ENCODE results near the gene CDYL2.

DNA sequence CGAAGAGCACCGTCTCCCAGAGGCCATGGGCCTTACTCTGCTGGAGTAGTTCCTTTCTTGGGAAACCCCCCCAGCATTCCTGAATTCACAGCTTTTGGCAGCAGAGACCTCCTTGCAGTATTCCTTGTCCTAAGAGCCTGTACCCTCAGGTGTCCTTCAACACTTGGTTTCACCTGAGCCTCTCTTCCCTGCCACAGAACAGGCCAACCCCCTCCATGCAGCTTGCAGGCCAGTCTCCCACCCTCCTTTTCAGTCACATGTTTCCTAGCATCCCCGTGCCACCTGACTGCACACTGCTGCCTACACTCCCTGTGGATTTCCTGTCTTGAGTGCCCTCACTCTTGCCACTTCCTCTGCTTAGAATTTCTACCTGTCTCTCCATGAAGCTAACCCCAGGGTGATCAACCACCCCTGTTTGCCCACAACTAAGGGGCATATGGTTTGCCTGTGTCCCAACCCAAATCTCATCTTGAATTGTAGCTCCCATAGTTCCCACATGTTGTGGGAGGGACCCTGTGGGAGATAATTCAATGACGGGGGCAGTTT lies 198.1 kb downstream of the CDYL2 start:
- no peak for TF ChIP-seq SIN3A (IDR thresholded peaks at IDR 0.05; ENCODE audit: borderline replicate concordance, insufficient read depth, low read length)
- TF ChIP-seq TAF1 (IDR thresholded peaks at IDR 0.05; ENCODE audit: borderline replicate concordance, insufficient read depth, low read length) = no peak
- TF ChIP-seq, protein P1, sequence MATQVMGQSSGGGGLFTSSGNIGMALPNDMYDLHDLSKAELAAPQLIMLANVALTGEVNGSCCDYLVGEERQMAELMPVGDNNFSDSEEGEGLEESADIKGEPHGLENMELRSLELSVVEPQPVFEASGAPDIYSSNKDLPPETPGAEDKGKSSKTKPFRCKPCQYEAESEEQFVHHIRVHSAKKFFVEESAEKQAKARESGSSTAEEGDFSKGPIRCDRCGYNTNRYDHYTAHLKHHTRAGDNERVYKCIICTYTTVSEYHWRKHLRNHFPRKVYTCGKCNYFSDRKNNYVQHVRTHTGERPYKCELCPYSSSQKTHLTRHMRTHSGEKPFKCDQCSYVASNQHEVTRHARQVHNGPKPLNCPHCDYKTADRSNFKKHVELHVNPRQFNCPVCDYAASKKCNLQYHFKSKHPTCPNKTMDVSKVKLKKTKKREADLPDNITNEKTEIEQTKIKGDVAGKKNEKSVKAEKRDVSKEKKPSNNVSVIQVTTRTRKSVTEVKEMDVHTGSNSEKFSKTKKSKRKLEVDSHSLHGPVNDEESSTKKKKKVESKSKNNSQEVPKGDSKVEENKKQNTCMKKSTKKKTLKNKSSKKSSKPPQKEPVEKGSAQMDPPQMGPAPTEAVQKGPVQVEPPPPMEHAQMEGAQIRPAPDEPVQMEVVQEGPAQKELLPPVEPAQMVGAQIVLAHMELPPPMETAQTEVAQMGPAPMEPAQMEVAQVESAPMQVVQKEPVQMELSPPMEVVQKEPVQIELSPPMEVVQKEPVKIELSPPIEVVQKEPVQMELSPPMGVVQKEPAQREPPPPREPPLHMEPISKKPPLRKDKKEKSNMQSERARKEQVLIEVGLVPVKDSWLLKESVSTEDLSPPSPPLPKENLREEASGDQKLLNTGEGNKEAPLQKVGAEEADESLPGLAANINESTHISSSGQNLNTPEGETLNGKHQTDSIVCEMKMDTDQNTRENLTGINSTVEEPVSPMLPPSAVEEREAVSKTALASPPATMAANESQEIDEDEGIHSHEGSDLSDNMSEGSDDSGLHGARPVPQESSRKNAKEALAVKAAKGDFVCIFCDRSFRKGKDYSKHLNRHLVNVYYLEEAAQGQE (IDR thresholded peaks at IDR 0.05; ENCODE audit: insufficient read depth in 1 of 2, low read depth in 2 of 2, low read length in 2 of 2) = no peak
- no peak for TF ChIP-seq POLR2AphosphoS5 (IDR thresholded peaks at IDR 0.05; ENCODE audit: low read depth, low read length)
